Mucosa of descending colon (tissue), 3 donors: ENCODE data around the gene PLXND1. TPM values are rescaled to one million over a fixed set of nuclear protein-coding genes. Genes with fewer than 3 reads are reported as not detected.

Experiments used
- ATAC-seq: fragments of 200-7000 bp; cut with Tn5 transposase; one replicate; pipeline ENCODE4 v1.9.1; 2020; ENCODE audit warnings: mild to moderate bottlenecking, moderate library complexity
- DNase-seq, 3 donors: peaks; one replicate each; pipeline ENCODE4 v3.0.0-alpha.2; 2020
- H3K36me3 ChIP-seq: fragments of 200-600 bp; one replicate; pipeline ENCODE4 v1.8.0; 2021; ENCODE audit warnings: low read depth, mild to moderate bottlenecking
- H3K4me1 ChIP-seq: fragments of 200-600 bp; one replicate; pipeline ENCODE4 v1.8.0; 2021; ENCODE audit warnings: low read depth, mild to moderate bottlenecking
- H3K4me3 ChIP-seq: fragments of 200-600 bp; one replicate; pipeline ENCODE4 v1.8.0; 2021; ENCODE audit warnings: mild to moderate bottlenecking
- H3K9me3 ChIP-seq: fragments of 200-600 bp; one replicate; pipeline ENCODE4 v1.8.0; 2021; ENCODE audit warnings: mild to moderate bottlenecking
- CTCF ChIP-seq: fragments of 200-600 bp; IDR thresholded peaks from one replicate; pipeline ENCODE4 v1.8.0; 2022; ENCODE audit warnings: antibody characterized with exemption, mild to moderate bottlenecking
- intact Hi-C, 2 donors: fragments of 100-400 bp; cut with DNase I in 1 of 2; cut with micrococcal nuclease in 1 of 2; formaldehyde crosslinking; loops; one replicate each; pipeline versions ENCODE4 v1.11.0 to v1.11.1; 2022; cut with DNase I, micrococcal nuclease
- total RNA-seq, 3 donors: library from RNA; stranded (reverse); fragmentation: NEBNext Ultra II Directional in 2 of 3; extraction: Animal tissue kit (Norgen Biotek cat#: 25700) in 2 of 3; gene quantifications; one replicate each; pipeline versions ENCODE4 v1.2.1 to v1.2.4, GENCODE V29; 2021 to 2023
- donor health status: DM: no; HTN: no; CAD: no; lungs with moderate emphysema.
- donor health status: DM: no; HTN: no; CAD: no.
- donor health status: DM: no; HTN: yes; CAD: no.

The PLXND1 gene
- total RNA-seq, 3 donors from 2014 or later, result 26.8 to 57.1 (median 48.1) TPM

GRCh38 chr3:129582799-129583198 is 23.7 kb downstream of the PLXND1 start:
- no peak for TF ChIP-seq CTCF
- ATAC-seq, result no peak
- Histone ChIP-seq H3K9me3 (no peaks in the 10 kb centered on the region), H3K36me3 (no peaks in the 10 kb centered on the region), H3K4me1 (peaks cover 2% of the 10 kb centered on the region), H3K4me3 (no peak overlapping the region)
- intact Hi-C loops, result no loop called here
- no peak for DNase-seq

GRCh38 chr3:129581623-129582022 is 24.9 kb downstream of the PLXND1 start:
- TF ChIP-seq CTCF, result no peak
- intact Hi-C loops, result no loop called here
- Histone ChIP-seq H3K36me3 (no peaks in the 10 kb centered on the region), H3K9me3 (no peaks in the 10 kb centered on the region), H3K4me1 (peaks cover 10% of the 10 kb centered on the region), H3K4me3 (no peak overlapping the region)
- DNase-seq, result no peak
- no peak for ATAC-seq

- Histone ChIP-seq H3K36me3 (no peaks in the 10 kb centered on the region), H3K4me3 (no peak overlapping the region), H3K9me3 (no peaks in the 10 kb centered on the region), H3K4me1 (peaks cover 10% of the 10 kb centered on the region)
- intact Hi-C loops, result no loop called here
- DNase-seq, result no peak
- TF ChIP-seq CTCF, result no peak
- no peak for ATAC-seq
These were observed 26.5 kb downstream of the PLXND1 start for GRCh38 chr3:129579991-129580390.

GRCh38 chr3:129577925-129578786 is 28.3 kb downstream of the PLXND1 start:
- intact Hi-C loops, result no loop called here
- DNase-seq (peak in 1 of 3 donors; percentile 81), ATAC-seq (peak; percentile 59)
- H3K36me3 ChIP-seq, result no peaks in the 10 kb centered on the region
- TF ChIP-seq CTCF, result no peak
- H3K4me1 ChIP-seq, result peaks cover 10% of the 10 kb centered on the region
- H3K4me3 ChIP-seq, result no peak overlapping the region
- no peaks in the 10 kb centered on the region for H3K9me3 ChIP-seq

GRCh38 chr3:129577366-129577765 is 29.1 kb downstream of the PLXND1 start:
- intact Hi-C loops, result no loop called here
- ATAC-seq (peak; percentile 28), DNase-seq (peak in 2 of 3 donors; percentile 57 to 76)
- peaks cover 10% of the 10 kb centered on the region for H3K4me1 ChIP-seq
- no peak for TF ChIP-seq CTCF
- no peak overlapping the region for H3K4me3 ChIP-seq
- H3K36me3 ChIP-seq, result no peaks in the 10 kb centered on the region
- no peaks in the 10 kb centered on the region for H3K9me3 ChIP-seq
